ENCODE results near the gene PTPRT. TPM values are rescaled to one million over a fixed set of nuclear protein-coding genes. Genes with fewer than 3 reads are reported as not detected.

Gene PTPRT
- total RNA-seq, 2 donors from 2014 or later, result 0.26 to 0.27 TPM

- intact Hi-C loops (cut with DNase I), result no loop called here
- DNase-seq (no peak), ATAC-seq (no peak)
Observed at GRCh38 chr20:42889517-42889916, 300.2 kb downstream of the PTPRT start.

- DNase-seq (no peak), ATAC-seq (no peak)
- intact Hi-C loops (cut with DNase I), result no loop called here
Observed at GRCh38 chr20:42887281-42887680, 302.4 kb downstream of the PTPRT start.

- DNase-seq, result no peak
- no peak for ATAC-seq
- intact Hi-C loops (cut with DNase I), result no loop called here
Observed at GRCh38 chr20:42886801-42887200, 302.9 kb downstream of the PTPRT start.

- ATAC-seq, result no peak
- intact Hi-C loops (cut with DNase I), result no loop called here
- no peak for DNase-seq
Observed at GRCh38 chr20:42886046-42886445, 303.7 kb downstream of the PTPRT start.

- intact Hi-C loops (cut with DNase I), result no loop called here
- no peak for DNase-seq
- no peak for ATAC-seq
Observed at GRCh38 chr20:42875581-42875980, 314.1 kb downstream of the PTPRT start.

GRCh38 chr20:42873259-42873658 is 316.4 kb downstream of the PTPRT start:
- DNase-seq (no peak), ATAC-seq (no peak)
- intact Hi-C loops (cut with DNase I), result no loop called here

- intact Hi-C loops (cut with DNase I), result no loop called here
- DNase-seq, result no peak
- ATAC-seq, result no peak
Observed at GRCh38 chr20:42864116-42864515, 325.6 kb downstream of the PTPRT start.

- no peak for ATAC-seq
- intact Hi-C loops (cut with DNase I), result no loop called here
Observed at GRCh38 chr20:42862446-42862845, 327.3 kb downstream of the PTPRT start.

GRCh38 chr20:42857446-42857845 is 332.3 kb downstream of the PTPRT start:
- intact Hi-C loops (cut with DNase I), result no loop called here
- no peak for ATAC-seq
- DNase-seq, result no peak

More at GRCh38 chr20:42862446-42862845, 327.3 kb downstream of the PTPRT start:
- no peak for DNase-seq

GRCh38 chr20:42855896-42856295 is 333.8 kb downstream of the PTPRT start:
- ATAC-seq (no peak), DNase-seq (no peak)
- intact Hi-C loops (cut with DNase I), result no loop called here

- intact Hi-C loops (cut with DNase I), result no loop called here
- DNase-seq (no peak), ATAC-seq (no peak)
Observed at GRCh38 chr20:42852691-42853090, 337.0 kb downstream of the PTPRT start.

- ATAC-seq (no peak), DNase-seq (no peak)
- intact Hi-C loops (cut with DNase I), result no loop called here
Observed at GRCh38 chr20:42846784-42847490, 342.8 kb downstream of the PTPRT start.

GRCh38 chr20:42844751-42845150 is 345.0 kb downstream of the PTPRT start:
- DNase-seq, result no peak
- intact Hi-C loops (cut with DNase I), result no loop called here

GRCh38 chr20:42837456-42837855 is 352.2 kb downstream of the PTPRT start:
- DNase-seq (no peak), ATAC-seq (no peak)
- intact Hi-C loops (cut with DNase I), result no loop called here

More at GRCh38 chr20:42844751-42845150, 345.0 kb downstream of the PTPRT start:
- no peak for ATAC-seq

GRCh38 chr20:42836339-42836738 is 353.4 kb downstream of the PTPRT start:
- DNase-seq, result no peak
- intact Hi-C loops (cut with DNase I), result no loop called here
- no peak for ATAC-seq

GRCh38 chr20:42807876-42808275 is 381.8 kb downstream of the PTPRT start:
- intact Hi-C loops (cut with DNase I), result no loop called here
- ATAC-seq (no peak), DNase-seq (no peak)

GRCh38 chr20:42795111-42795695 is 394.5 kb downstream of the PTPRT start:
- intact Hi-C loops (cut with DNase I), result no loop called here
- DNase-seq, result no peak
- no peak for ATAC-seq

- ATAC-seq (no peak), DNase-seq (no peak)
- intact Hi-C loops (cut with DNase I), result no loop called here
Observed at GRCh38 chr20:42792052-42792451, 397.7 kb downstream of the PTPRT start.

- DNase-seq (no peak), ATAC-seq (no peak)
- intact Hi-C loops (cut with DNase I), result no loop called here
Observed at GRCh38 chr20:42790111-42790510, 399.6 kb downstream of the PTPRT start.

GRCh38 chr20:42788707-42789106 is 401.0 kb downstream of the PTPRT start:
- DNase-seq (no peak), ATAC-seq (no peak)
- intact Hi-C loops (cut with DNase I), result no loop called here

GRCh38 chr20:42785041-42785440 is 404.7 kb downstream of the PTPRT start:
- intact Hi-C loops (cut with DNase I), result no loop called here
- ATAC-seq, result no peak

More at GRCh38 chr20:42785041-42785440, 404.7 kb downstream of the PTPRT start:
- DNase-seq, result no peak

Measured in left cardiac atrium (tissue), 4 donors.